GM18868 (cell line): ENCODE data around the gene UVSSA.
"Not testable (repeated sequence)": the region's sequence is repeated elsewhere in the genome, so short reads cannot be mapped to it uniquely, and the experiment has no call there.

Source experiments
- ATAC-seq: cut with Tn5 transposase; IDR thresholded peaks from one replicate; pipeline ENCODE4 v1.9.1; 2021; ENCODE audit warnings: mild to moderate bottlenecking, moderate library complexity; ENCODE audit not compliant: unreplicated experiment

Gene UVSSA

DNA sequence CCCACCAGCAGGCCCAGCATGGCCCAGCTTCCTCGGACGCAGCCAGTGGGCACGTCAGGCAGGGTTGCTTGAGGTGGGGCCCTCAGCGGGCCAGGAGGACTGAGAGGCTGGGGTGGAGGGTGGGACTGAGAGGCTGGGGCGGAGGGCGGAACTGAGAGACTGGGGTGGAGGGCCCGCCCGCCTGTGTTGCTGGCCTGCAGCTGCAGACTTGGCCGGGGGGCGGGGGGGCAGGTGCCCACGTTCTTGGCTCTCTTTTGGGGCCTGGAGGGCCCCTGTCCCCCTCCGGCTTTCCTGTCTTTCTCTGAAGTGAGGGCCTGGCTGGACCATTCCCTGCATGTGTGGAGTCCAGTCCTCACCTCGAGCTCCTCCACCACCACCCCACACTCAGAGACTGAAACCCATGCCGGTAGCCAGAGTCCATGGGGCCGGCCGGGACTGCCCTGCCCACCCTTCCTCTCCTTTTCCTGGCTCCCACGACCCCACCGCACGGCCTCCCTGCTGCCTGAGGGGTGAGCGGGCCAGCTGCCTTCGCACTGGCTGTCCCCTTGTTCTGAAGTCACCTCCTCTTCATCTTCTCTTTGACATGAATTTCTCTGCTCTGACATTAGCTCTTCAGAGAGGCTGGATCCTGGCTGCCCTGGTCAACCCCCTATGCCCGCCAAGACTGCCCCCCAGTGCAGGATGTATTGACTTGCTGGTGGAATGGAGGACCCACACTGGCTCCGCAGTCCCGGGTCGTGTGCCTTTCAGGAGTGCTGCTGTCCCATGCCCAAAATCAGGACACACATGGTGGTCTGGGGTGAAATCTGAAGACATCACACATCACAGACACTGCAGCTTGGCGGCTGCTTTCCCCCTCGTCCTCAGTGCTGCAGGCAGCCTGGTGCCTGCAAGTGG, 69.3 kb downstream of the UVSSA start:
- no peak for ATAC-seq

- no peak for ATAC-seq
Observed at GRCh38 chr4:1416948-1417260, 69.9 kb downstream of the UVSSA start.

DNA sequence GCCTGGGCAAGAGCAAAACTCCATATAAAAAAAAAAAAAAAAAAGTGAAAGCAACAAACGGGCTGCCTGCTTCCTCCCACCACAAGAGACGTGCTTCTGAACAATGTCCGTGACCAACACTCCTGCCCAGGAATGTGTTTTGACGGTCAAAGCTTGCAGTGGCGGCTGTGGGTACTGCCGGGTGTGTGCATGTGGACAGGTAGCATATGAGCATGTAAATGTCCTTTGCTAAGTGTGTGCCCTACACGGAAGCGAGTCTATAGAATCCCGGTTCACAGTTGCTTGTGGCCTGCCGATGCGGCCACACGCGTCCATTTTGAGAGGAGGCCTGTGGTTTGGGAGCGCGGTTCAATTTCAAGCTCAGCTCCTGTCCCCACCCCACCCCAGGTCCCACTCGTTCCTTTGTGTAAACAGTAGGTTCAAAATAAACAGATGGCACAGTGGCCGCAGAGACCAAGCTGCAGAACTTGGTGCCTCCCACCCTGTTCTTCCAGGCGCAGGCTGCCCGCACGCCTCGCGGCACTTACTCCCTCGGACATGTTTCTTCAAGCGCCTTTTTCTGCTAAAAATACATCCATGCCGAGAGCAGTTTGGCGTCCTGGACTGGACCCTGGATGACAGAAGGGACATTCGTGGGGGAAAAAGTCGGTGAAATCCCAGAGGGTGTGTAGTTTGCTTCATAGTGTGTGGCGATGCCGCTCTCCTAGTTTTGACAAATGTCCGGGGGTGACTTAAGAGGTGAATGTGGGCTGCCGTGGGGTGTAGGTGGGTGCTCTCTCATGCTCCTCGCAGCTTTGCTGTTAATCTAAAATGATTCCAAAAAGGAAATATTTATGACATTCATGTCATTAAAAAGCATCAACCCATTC, 70.7 kb downstream of the UVSSA start:
- no peak for ATAC-seq

GRCh38 chr4:1418494-1419285, 71.7 kb downstream of the UVSSA start:
- no peak for ATAC-seq

GRCh38 chr4:1419708-1420107, 72.7 kb downstream of the UVSSA start:
- ATAC-seq: no peak

- ATAC-seq: no peak
Observed at GRCh38 chr4:1421657-1422056, 74.6 kb downstream of the UVSSA start.

- no peak for ATAC-seq
Observed at GRCh38 chr4:1427010-1427409, 80.0 kb downstream of the UVSSA start.

- not testable (repeated sequence) for ATAC-seq
Observed at GRCh38 chr4:1443688-1444172, 96.7 kb downstream of the UVSSA start.
